ENCODE results near the gene GLS. TPM values are rescaled to one million over a fixed set of nuclear protein-coding genes. Genes with fewer than 3 reads are reported as not detected.
A peak's percentile ranks its signal among the peaks of the same experiment; 100 is the strongest.

The GLS gene
- total and polyA plus RNA-seq, 2 donors (not counting 3 experiments of a cell fraction or from before 2014, with no cell fraction given), result 49.0 to 183 TPM

GRCh38 chr2:190838492-190838910 is 42.1 kb upstream of the GLS start:
- ChIA-PET CTCF (interaction anchor here (2.3 to 2.5 kb wide), 2 partner anchors 9 to 12 kb away, joined by 12 to 23 read pairs; no protein-coding TSS in a partner anchor), POLR2A (no interaction called here)
- Histone ChIP-seq H3K27me3 (ENCODE audit: control insufficient read depth in 2 of 2, insufficient read depth in 2 of 2, low read length in 2 of 2) (no peaks in the 10 kb centered on the region), H3K4me2 (ENCODE audit: insufficient read depth, low read length) (no peak overlapping the region), H3K9me3 (replicated peaks; ENCODE audit: control insufficient read depth, insufficient read depth, low read length) (no peaks in the 10 kb centered on the region), H3K36me3 (ENCODE audit: control insufficient read depth in 2 of 2, extremely low read depth in 1 of 2, insufficient read depth in 2 of 2, low read length in 2 of 2) (no peaks in the 10 kb centered on the region), H3K79me2 (ENCODE audit: control insufficient read depth, insufficient read depth, low read length) (no peaks in the 10 kb centered on the region), H4K20me1 (replicated peaks; ENCODE audit: control insufficient read depth, extremely low read depth, insufficient read depth, low read length) (no peaks in the 10 kb centered on the region), H3K9ac (replicated peaks; ENCODE audit: extremely low read depth, insufficient read depth, low read length) (no peak overlapping the region), H3K4me1 (ENCODE audit: control insufficient read depth, extremely low read depth, insufficient read depth, low read length) (peaks cover 16% of the 10 kb centered on the region), H3K27ac (ENCODE audit: insufficient read depth, low read depth, low read length) (no peak overlapping the region), H3K4me3 (replicated peaks in 1 of 3; ENCODE audit: insufficient read depth in 1 of 3, low read depth in 1 of 3, low read length in 3 of 3) (no peak overlapping the region), H2AFZ (ENCODE audit: low read depth, low read length) (no peak overlapping the region), H3K9me1 (replicated peaks; ENCODE audit: control insufficient read depth, extremely low read depth, insufficient read depth, low read length) (no peaks in the 10 kb centered on the region)
- TF ChIP-seq CTCF (IDR thresholded peaks at IDR 0.05; ENCODE audit: extremely low read depth in 1 of 2, insufficient read depth in 1 of 2, low read depth in 1 of 2, low read length in 2 of 2) (no peak), FOS (IDR thresholded peaks at IDR 0.05; ENCODE audit: borderline replicate concordance, insufficient read depth, low read length) (peak; percentile 61)
- intact Hi-C loops (cut with micrococcal nuclease) (no loop called here), dilution Hi-C loops (cut with MboI; ENCODE audit: extremely low pct_ligation_motif_present, low sequenced_read_pairs) (no loop called here)
- no peak for DNase-seq (ENCODE audit: low read depth, low spot score)
- no peak for FAIRE-seq
- BruUV-seq (replicated peaks), result no TSS peak

GRCh38 chr2:190840569-190841172 is 40.0 kb upstream of the GLS start:
- Histone ChIP-seq H3K27ac (ENCODE audit: insufficient read depth, low read depth, low read length) (no peak overlapping the region), H4K20me1 (replicated peaks; ENCODE audit: control insufficient read depth, extremely low read depth, insufficient read depth, low read length) (no peaks in the 10 kb centered on the region), H3K4me1 (ENCODE audit: control insufficient read depth, extremely low read depth, insufficient read depth, low read length) (peaks cover 5% of the 10 kb centered on the region), H3K4me2 (ENCODE audit: insufficient read depth, low read length) (no peak overlapping the region), H3K9me3 (replicated peaks; ENCODE audit: control insufficient read depth, insufficient read depth, low read length) (no peaks in the 10 kb centered on the region), H3K79me2 (ENCODE audit: control insufficient read depth, insufficient read depth, low read length) (no peaks in the 10 kb centered on the region), H3K36me3 (ENCODE audit: control insufficient read depth in 2 of 2, extremely low read depth in 1 of 2, insufficient read depth in 2 of 2, low read length in 2 of 2) (no peaks in the 10 kb centered on the region), H3K9me1 (replicated peaks; ENCODE audit: control insufficient read depth, extremely low read depth, insufficient read depth, low read length) (no peaks in the 10 kb centered on the region), H3K4me3 (replicated peaks in 1 of 3; ENCODE audit: insufficient read depth in 1 of 3, low read depth in 1 of 3, low read length in 3 of 3) (no peak overlapping the region), H2AFZ (ENCODE audit: low read depth, low read length) (no peak overlapping the region), H3K9ac (replicated peaks; ENCODE audit: extremely low read depth, insufficient read depth, low read length) (no peak overlapping the region), H3K27me3 (ENCODE audit: control insufficient read depth in 2 of 2, insufficient read depth in 2 of 2, low read length in 2 of 2) (no peaks in the 10 kb centered on the region)
- ChIA-PET CTCF (no interaction called here), POLR2A (no interaction called here)
- DNase-seq (ENCODE audit: low read depth, low spot score) (peak; percentile 31), FAIRE-seq (no peak)
- dilution Hi-C loops (cut with MboI; ENCODE audit: extremely low pct_ligation_motif_present, low sequenced_read_pairs) (no loop called here), intact Hi-C loops (cut with micrococcal nuclease) (no loop called here)
- no TSS peak for BruUV-seq (replicated peaks)
- no peak for TF ChIP-seq POLR2A (IDR thresholded peaks at IDR 0.05; ENCODE audit: low read depth, low read length)
- TF ChIP-seq FOS (IDR thresholded peaks at IDR 0.05; ENCODE audit: borderline replicate concordance, insufficient read depth, low read length), result no peak
- no peak for TF ChIP-seq MAX (IDR thresholded peaks at IDR 0.05; ENCODE audit: insufficient read depth, insufficient read length)
- no peak for TF ChIP-seq POLR2AphosphoS5 (IDR thresholded peaks at IDR 0.05; ENCODE audit: insufficient read depth, low read depth, low read length)
- no peak for TF ChIP-seq CTCF (IDR thresholded peaks at IDR 0.05; ENCODE audit: extremely low read depth in 1 of 2, insufficient read depth in 1 of 2, low read depth in 1 of 2, low read length in 2 of 2)
- TF ChIP-seq JUN (IDR thresholded peaks at IDR 0.05; ENCODE audit: borderline replicate concordance, insufficient read depth, insufficient read length, low read depth), result no peak
- TF ChIP-seq EZH2 (IDR thresholded peaks at IDR 0.05; ENCODE audit: borderline replicate concordance, low read depth, low read length, severe bottlenecking), result no peak
- TF ChIP-seq GATA2 (IDR thresholded peaks at IDR 0.05; ENCODE audit: insufficient read depth, insufficient read length, low read depth, low read length), result no peak
- no peak for TF ChIP-seq MYC (IDR thresholded peaks at IDR 0.05; ENCODE audit: low read depth, low read length)

All from endothelial cell of umbilical vein (primary cell).